EH (cell line): ENCODE measurements around the gene BTNL2.

ENCODE experiments used
- DNase-seq: peaks from one replicate; pipeline ENCODE4 v3.0.0-alpha.2; 2015; ENCODE audit warnings: low read depth

BTNL2 gene

DNA sequence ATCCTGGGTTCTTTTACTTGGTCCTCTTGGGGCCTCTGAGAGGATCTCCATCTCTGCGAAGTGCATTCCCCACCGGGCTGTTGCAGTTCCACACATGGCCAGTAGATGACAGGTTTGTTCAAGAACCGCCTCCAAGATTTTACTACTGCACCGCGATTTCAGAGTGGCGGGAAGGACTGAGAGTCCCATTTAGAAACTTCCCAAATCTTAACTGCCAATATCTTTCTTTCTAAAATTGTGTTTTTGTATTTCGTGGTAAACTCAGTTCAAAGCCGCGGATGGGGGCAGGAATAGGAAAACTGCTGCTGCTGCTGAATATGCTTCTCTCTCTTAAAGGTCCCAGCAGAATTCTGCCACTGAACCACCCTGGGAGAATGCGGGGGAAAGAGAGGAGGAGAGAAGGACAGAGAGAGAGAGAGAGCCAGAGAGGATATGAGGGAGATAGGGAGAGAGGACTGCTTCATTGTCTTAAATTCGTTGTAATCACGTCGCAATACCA is 8.6 kb upstream of the BTNL2 start:
- DNase-seq: peak; percentile 71

DNA sequence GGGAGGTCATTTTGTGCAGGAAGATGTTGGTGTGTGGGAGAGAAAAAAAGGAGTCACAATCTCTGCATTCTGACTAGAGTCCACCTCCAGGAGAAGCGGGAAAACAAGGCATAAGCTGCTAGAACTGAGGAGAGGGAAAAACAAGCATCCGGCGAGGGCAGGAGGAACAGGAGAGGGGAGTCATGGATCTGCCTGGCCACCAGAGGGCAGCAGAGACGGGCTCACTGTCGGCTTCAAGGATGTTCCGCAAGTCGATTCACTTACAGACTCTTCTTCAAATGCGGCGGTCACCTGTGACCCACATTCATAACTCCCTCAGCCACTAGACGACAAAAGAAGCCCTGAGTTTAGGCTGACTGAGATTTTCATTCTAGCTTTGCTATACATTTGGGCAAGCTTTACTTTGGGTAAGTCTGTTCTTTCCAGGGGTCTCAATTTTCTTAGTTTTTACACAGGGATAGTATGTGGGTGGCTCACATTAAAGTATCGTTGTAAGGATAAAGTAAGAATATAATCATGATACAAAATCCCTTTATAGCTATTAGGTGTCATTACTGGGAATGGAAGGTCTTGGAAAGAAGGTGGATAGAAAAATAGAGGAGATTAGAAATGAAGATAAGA is 6.6 kb upstream of the BTNL2 start:
- DNase-seq: peak; percentile 70

DNA sequence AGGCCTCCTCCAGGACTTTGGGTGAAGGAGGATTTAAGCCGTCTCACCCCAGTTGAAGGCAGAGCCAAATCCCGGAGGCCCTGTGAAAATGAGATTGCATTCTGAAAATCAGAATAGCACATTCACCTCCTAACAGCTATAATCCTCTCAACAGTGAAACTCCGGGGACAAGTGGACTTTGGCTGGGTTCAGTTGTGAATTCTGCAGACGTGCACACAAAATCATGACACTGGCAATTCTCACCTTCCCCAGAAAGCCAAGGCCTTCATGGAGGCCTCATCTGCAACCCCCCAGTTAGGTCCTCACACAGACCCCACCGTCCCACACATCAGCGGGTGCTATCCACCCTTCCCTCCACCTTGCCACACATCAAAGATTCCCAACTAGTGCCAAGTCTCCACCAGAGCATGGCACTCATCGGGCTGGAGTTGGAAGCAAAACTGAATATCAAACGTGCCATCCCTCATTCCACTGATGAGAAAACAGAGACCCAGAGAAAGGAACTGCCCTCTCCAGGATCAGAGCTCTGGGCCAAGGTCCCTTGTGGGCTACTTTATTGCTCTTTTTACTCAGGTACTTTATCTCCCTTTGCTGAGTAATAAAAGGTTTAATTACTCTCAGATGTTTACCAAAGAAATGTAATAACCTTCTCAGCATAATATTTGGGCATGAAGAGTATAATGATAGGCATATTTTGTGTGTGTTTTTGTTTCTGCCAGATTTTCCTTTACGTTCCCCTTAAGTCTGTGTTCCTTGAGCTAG is 4.8 kb upstream of the BTNL2 start:
- no peak for DNase-seq

DNA sequence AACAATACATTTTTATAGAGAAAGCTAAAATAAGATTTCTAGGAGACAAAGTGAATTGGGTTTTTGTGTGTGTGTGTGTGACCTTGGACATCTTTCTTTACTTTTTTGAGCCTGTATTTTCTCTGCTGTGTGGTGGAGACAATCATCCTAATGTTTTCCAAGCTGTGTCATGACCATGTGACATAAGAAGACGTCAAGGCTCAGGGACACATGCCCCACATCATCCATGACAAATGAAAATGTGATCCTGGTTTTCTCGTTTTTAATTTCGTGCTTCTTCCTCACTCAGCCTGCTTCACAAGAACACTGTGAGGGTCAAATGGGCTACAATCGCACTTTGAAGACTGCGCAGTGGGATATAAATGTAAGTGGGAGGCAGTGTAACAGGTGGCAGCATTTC is 3.9 kb upstream of the BTNL2 start:
- no peak for DNase-seq

DNA sequence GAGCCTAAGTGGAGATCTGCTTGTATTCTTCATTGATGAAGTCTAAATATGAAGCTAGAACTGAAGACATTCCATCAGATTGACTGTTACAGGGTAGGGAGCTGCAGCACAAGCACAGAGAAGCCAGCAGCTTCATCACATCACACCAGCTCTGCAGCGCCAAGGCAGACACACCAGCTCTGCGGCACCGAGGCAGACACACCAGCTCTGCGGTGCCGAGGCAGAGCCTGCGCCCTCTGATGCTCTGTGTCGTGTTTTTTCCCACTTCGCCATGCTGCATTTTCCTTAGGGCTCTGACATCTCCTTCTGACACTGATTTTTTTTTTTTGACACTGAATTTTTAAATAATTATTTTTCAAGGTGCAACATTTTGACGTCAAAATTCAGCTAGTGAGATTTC is 784 bp downstream of the BTNL2 start:
- no peak for DNase-seq

DNA sequence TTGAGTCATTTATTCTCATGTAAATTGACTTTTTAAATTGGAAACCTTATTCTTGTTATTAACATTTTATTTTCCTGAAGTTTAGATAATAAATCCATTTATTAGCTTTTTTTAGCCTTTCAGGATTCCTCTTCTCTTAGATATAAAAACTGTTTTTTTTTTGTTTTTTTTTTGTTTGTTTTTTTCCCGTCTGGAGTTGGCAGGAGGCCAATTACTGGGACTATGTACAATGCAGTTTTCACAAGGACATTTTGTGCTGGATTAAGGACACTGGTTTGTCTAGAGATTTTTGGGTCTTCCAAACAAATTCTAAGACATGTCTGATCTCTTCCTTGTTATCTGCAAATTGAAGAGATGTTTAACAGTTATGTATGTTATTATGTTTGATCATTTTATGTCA is 1.3 kb downstream of the BTNL2 start:
- DNase-seq: no peak

DNA sequence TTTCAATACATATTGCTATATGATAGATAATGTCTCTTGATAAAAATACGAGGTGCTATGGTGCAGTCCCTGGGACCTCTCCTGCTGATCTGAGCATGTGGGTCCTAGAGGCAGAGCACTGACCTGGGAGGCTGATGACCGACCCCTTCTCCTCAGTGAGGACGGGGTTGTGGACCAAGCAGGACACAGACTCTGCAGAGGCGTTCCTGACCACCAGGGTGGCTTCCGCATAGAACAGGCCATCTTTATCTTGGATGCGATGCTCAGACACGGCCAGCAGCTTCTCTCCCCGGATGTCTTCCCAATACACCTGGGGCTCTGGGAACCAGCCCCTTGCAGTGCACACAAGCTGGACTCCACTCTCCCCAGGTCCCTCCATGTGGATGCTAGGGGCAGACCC is 4.2 kb downstream of the BTNL2 start:
- DNase-seq: no peak

DNA sequence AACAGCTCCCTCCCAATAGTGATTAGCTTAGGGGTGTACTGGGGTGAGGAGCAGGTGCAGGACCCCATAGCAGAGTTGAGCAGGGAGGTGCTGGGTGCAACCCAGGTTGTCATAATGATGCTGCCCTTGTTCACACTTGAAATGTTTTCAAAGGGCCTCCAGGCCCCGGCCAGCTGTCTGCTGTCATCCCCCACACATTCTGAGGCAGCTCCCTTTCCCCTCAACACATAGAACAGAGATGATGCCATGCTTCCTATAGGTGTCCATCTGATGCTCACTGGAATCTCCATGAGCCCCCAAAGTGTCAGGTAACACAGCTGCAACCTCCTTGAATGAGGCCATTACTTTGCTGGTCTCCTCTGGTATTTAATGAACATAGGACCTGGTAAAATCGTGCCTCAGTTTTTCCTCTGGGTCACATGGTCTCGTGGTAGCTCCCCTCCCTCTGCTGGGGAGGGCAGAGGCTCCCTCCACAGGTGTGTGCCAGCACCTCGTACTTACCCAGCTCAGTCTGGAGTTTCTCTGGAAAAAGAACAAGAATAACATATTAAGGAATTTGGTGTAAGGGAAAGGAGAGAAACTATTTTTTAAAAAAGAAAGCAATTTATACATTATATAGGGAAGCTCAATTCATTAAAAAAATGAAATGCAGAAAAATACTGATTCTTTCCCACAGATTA is 5.6 kb downstream of the BTNL2 start:
- DNase-seq: no peak

DNA sequence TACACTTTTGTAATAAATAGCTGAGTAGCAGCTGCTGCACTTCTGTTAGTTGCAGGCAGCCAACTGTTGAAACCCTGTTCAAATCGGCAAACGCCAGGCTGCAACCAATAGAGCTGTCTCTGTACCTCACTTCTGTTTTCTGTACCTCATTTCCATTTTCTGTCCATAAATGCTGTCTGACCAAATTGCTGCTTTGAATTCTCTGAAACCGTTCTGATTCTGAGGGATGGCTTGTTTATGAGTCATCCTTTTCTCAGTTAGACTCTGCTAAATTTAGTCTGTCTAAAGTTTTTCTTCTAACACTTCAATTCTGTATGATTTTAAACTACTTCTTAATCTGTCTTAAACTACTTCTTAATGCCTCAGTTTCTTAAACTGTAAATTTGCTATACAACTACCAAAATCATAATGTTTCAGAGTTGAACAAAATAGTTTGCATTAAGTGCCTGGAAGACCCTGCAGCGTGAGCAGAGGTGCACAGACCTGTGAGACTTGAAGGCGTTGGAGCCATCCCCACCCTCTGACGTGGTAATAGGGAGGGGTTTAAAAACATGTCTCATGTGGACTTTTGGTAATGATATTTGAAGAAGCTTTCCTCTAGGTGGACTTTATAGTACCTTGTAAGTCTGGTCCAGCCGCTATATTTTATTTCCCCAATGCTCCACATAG is 9.6 kb downstream of the BTNL2 start:
- DNase-seq: peak; percentile 6

DNA sequence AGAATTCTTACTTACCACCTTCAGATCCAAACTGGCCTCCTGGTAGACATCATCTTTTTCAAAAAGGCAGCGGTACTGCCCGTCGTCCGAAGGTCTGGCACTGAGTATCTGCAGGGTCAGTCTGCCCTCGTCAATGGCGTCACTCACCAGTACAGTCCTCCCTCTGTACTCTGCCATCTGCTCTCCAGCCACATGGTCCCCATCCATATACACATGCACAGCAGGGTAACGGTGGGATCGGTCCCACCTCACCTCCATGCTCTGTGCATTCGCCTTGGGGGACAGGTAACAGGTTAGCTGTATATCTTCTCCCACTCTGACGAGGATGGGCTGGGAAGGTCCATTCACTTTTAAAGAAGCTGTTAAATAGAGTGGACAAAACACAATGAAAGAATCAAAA is 11.0 kb downstream of the BTNL2 start:
- DNase-seq: no peak

DNA sequence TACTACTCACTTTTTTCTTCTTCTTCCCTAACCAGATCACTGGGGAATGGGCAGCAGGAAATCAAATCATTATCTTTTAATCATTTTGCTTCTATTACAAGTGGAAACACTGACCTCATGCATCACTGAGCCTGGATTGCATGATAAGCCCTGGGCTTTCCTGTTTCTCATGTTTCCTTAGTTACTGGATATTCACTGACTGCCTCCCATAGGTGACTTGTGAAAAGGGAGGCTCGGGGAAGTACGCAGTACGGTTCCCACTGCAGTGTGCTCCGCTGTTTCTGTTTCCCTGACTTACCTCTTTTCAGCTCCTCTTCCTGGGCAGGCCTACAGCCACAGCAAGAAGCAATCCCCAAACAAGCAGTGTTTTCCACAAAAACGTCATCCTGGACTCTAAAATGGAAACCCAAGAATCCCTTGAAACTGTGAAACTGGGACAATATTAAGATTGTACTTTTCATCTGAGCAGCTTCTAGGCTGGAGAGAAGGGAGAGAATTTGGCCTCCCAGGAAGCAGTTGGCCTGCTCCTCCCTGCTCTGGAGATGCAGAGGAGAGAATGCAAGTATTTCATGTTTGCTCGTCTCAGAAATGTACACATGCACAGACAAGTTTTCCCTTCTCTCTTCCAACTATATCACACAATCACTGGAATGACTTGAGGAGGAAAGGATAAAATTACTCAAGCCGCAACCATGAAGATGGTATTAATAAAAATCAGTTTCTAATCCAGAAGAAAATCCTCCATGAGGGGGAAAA is 13.1 kb downstream of the BTNL2 start:
- DNase-seq: no peak

DNA sequence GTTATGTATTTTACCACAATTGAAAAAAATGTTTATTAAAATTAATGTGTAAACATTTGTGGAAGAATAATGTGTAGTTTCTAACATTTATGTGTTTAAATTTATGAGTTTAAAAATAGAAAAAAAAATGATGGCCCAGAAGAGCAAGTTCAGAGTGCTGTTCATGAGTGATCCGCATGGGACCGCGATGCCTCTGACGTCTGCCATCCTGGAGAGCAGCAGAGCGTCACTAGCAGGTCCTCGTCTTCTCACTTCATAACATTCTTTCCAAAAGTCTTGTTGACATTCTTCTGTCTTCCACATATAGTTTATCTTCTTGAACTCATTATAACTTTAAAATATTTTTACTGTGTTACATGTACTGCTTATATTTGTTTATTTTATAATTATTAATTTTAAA is 15.5 kb downstream of the BTNL2 start:
- DNase-seq: no peak

DNA sequence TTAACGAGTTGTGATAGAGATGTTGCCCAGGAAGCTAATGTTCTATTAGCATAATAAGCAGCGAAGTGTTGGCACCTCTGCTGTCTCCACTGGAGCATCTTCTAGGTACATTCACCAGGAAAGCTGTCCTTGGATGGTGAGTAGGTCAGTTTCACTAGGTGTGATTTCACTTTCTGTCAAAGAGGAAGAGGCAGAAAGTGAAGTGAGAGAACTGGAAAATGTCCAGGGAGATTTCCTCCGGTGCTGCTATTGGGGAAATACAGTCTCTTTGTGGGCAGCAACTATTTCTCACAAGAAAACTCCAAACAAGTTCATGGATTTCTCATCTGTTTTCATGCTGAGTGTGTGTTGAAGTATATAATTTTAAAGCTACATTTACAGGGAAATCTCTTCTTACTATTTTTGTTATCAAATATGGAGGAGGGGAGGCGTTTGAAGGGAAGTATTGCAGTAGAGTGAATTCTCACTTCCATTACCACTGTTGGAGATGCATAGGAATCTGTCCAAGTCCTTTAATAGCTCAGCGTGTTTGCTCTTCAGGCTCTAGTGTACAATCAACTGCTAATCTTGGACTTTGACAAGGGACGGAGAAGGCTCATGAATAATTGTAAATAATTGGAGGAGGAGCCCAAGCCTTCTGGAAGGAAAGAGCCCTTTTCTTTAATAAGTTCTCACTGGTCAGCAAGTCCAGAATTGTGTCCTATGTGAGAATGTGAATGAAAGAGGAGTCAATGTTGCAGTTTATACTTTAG is 19.2 kb downstream of the BTNL2 start:
- no peak for DNase-seq

DNA sequence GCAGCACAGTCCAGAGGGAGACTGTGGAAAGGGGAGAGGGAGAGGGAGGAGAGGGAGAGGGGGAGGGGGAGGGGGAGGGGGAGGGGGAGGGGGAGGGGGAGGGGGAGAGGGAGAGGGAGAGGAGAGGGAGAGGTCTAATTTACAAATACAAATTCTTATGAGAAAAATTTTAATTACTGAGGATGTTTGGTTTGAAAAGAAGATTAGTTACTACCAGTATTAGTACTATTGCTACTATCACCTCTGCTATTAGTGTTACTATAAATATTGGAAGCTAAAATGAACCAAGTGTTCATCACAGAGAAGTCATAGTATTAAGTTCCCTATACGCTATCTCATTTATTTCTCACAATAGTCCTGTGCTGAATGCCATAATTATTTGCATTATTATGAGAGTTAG is 20.9 kb downstream of the BTNL2 start:
- no peak for DNase-seq

DNA sequence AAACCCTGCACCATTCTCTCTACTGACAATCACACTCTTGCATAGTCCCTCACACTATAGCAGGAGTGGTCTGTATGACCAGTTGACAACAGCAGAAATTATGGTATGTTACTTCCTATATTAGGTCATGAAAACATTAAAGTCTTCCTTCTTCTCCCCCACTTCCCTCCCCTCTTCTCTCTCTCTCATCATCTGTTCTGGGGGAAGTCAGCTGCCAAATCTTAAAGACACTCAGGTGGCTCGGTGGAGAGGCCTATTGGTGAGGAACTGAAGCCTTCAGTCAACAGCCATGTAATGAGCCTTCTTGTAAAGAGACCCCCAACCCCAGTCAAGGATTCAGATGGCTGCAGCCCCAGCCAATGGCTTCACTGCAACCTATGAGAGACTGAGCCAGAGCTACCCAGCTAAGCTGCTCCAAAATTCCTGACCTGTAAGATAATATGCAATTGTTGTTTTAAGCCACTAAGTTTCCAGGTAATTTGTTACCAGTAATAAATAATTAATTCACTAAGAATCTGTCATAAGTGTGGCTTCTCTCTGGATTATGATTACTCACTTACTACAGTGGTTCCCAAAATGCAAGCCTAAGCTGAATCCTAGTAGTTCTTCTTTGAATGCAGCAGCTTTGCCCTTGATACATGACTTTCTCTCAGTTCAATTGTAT is 24.1 kb downstream of the BTNL2 start:
- DNase-seq: no peak

DNA sequence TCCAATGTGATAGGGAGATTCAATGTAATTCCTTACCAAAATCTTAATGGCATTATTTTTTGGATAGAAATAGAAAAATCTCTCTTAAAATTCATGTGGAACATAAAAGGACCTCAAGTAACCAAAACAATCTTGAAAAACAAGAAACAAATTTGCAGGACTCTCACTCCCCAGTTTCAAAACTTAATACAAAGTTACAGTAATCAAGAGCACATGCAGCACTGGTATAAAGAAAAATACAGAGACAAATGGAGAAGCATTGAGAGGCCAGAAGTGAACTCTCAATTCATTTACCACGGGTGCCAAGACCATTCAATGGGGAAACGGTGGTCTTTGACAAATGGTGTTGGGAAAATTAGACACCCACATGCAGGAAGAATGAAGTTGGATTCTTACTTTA is 27.4 kb downstream of the BTNL2 start:
- no peak for DNase-seq

DNA sequence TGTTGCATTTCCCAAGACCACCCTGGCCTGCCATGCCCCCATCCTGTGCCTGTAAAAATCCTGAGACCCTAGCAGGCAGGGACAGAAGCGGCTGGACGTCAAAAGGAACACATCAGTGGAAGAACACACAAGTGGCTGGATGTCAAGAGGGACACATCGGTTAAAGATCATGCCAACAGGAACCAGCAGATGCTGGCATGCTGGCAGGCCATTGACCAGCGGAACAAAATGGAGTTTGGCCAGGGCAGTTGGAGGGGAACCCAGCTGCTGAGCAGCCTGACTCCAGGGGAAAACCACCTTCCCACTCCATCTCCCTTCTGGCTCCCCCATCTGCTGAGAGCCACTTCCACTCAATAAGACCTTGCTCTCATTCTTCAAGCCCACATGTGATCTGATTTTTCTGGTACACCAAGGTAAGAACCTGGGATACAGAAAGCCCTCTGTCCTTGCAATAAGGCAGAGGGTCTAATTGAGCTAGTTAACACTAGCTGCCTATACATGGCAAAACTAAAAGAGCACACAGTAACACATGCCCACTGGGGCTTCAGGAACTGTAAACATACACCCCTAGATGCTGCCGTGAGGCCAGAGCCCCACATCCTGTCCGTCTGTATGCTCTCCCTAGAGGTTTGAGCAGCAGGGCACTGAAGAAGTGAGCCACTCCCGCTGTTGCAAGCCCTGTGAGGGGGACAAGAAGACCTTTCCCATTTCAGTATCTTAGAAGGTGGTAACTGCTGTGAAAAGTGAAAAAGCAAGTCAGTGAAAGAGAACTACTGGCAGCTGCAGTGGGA is 31.0 kb downstream of the BTNL2 start:
- no peak for DNase-seq

DNA sequence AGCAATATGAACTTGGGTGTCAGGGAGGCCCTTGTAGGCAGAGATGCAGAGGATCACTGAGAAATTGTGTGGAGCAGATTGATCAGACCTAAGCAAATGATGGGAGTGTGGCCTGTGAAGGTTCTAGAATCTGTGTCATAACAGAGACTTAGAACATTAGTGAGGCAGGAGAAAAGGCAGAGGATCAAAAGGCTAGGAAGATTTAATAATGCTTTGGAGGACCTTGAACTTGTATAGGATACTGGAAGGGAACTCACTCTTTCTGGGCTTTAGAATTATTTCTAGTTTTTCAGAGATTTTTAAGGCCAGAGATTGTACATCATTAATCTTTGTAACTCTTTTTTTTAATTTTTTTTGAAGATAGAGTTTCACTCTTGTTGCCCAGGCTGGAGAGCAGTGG is 35.2 kb downstream of the BTNL2 start, which contains the start of gene TSBP1:
TSS of gene TSBP1 (minus strand) at position 101 of the 400 bp plus-strand sequence. CDS start 197 bp downstream, outside the sequence.
- no peak for DNase-seq

DNA sequence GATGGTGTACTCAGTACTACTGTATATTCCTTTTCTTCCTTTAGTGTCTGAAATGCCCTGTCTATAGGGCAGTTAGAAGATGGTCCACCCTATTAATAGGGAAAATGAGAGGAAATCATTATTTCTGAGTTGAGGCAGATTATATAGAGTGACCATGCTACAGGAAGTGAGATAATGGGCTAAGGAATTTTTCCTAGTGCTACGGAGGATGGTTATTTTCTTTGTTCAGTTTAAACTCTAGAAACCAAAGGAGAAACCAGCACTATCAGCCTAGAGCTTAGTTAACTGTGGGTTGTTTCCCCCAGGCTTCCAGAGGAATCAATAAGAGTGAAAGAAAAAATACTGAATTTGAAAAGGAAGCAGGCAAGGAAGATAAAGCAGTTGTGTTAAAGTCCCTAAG is 35.8 kb downstream of the BTNL2 start:
- DNase-seq: peak; percentile 19

DNA sequence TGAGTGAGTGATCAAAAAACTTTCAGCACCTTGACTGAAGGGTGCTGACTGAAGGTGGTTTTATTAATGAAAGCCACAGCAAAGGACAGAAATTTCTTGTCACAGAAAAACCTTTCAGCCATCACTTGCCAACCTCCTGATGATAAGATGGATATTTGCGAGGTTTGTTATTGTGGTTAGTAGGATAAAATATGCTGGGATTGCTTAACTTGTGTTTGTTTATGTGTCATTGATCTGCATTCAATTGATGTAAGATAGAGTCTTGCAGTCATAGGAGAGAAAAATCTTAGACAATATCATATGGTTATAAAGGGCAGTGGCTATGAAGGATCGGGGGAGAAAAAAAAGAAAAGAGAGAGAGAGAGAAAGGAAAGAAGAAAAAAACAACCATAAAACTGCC is 36.5 kb downstream of the BTNL2 start:
- DNase-seq: no peak
